AG09309 (cell line): ENCODE data around the gene TRPV3.
A peak's percentile ranks its signal among the peaks of the same experiment; 100 is the strongest.

ENCODE experiments used
- DNase-seq: peaks from one replicate; pipeline ENCODE4 v3.0.0-alpha.2; 2010; ENCODE audit warnings: low read depth
- H3K4me3 ChIP-seq: 2 replicates; pipeline ENCODE4 v1.5.1; 2011; ENCODE audit warnings: mild to moderate bottlenecking, low read depth, low read length, moderate library complexity; ENCODE audit not compliant: control insufficient read depth
- CTCF ChIP-seq: IDR thresholded peaks from 2 replicates; pipeline ENCODE4 v1.5.1; 2011; ENCODE audit warnings: mild to moderate bottlenecking, low read depth, low read length, inconsistent platforms; ENCODE audit not compliant: insufficient read depth, control insufficient read depth; ENCODE audit errors: missing control alignments

Gene TRPV3

GRCh38 chr17:3575511-3575910 is 17.9 kb upstream of the TRPV3 start:
- no peak for TF ChIP-seq CTCF
- peak; percentile 87 for DNase-seq
- no peak overlapping the region for H3K4me3 ChIP-seq

GRCh38 chr17:3574231-3574630 is 16.6 kb upstream of the TRPV3 start:
- no peak for DNase-seq
- TF ChIP-seq CTCF = no peak
- H3K4me3 ChIP-seq = no peak overlapping the region

GRCh38 chr17:3573246-3574100 is 15.9 kb upstream of the TRPV3 start:
- TF ChIP-seq CTCF = no peak
- no peak for DNase-seq
- no peak overlapping the region for H3K4me3 ChIP-seq

- DNase-seq = no peak
- no peak for TF ChIP-seq CTCF
- H3K4me3 ChIP-seq = no peak overlapping the region
These were observed 14.6 kb upstream of the TRPV3 start for GRCh38 chr17:3572231-3572630.

- no peak overlapping the region for H3K4me3 ChIP-seq
- no peak for TF ChIP-seq CTCF
- DNase-seq = no peak
These were observed 13.7 kb upstream of the TRPV3 start for GRCh38 chr17:3571043-3571900.

- DNase-seq = no peak
- no peak for TF ChIP-seq CTCF
- no peak overlapping the region for H3K4me3 ChIP-seq
These were observed 12.0 kb upstream of the TRPV3 start for GRCh38 chr17:3569534-3570137.
